IMR-90 (cell line): ENCODE measurements around the gene RNPEP. TPM values are rescaled to one million over a fixed set of nuclear protein-coding genes. Genes with fewer than 3 reads are reported as not detected.

Source experiments
- ATAC-seq: fragments of 200-7000 bp; cut with Tn5 transposase; 2 replicates; pipeline ENCODE4 v1.9.1; 2020; ENCODE audit warnings: low read depth, mild to moderate bottlenecking, moderate library complexity
- BruUV-seq: library from RNA; stranded (reverse); fragments of 400-500 nt; replicated peaks from 2 replicates; lab custom pipeline; 2021; lab: Mats Ljungman, UMichigan
- CTCF ChIA-PET: fragments of 300-600 bp; formaldehyde crosslinking; extraction: SDS; loops from one replicate; lab custom pipeline; 2021; ENCODE audit warnings: antibody characterized with exemption; lab: Yijun Ruan, JAX
- POLR2A ChIA-PET: fragments of 300-600 bp; sonication (Branson Sonifier 250); formaldehyde crosslinking; loops from one replicate; lab custom pipeline; 2022; ENCODE audit warnings: antibody characterized with exemption; ENCODE audit not compliant: unreplicated experiment; lab: Charles Lee
- DNase-seq: peaks from one replicate; pipeline ENCODE4 v3.0.0; 2013
- H2AFZ ChIP-seq: replicated peaks from 2 replicates; pipeline ENCODE3; 2013; ENCODE audit warnings: low read length, mild to moderate bottlenecking; ENCODE audit not compliant: poor library complexity
- H2AK5ac ChIP-seq: 2 replicates; pipeline ENCODE4 v1.6.1; 2013; ENCODE audit warnings: low read depth, low read length, inconsistent platforms
- H2AK9ac ChIP-seq: replicated peaks from 2 replicates; pipeline ENCODE3; 2013; ENCODE audit warnings: mild to moderate bottlenecking, low read depth, low read length, moderate library complexity; ENCODE audit not compliant: poor library complexity
- H2BK120ac ChIP-seq: 2 replicates; pipeline ENCODE4 v1.6.1; 2013; ENCODE audit warnings: low read depth, low read length, inconsistent platforms
- H2BK15ac ChIP-seq: 3 replicates; pipeline ENCODE4 v1.6.1; 2013; ENCODE audit warnings: low read depth, low read length, inconsistent platforms
- H2BK20ac ChIP-seq: 2 replicates; pipeline ENCODE4 v1.6.1; 2013; ENCODE audit warnings: low read depth, mild to moderate bottlenecking, inconsistent platforms, low read length, moderate library complexity
- H2BK5ac ChIP-seq: 2 replicates; pipeline ENCODE4 v1.6.1; 2013; ENCODE audit warnings: mild to moderate bottlenecking, low read depth, low read length, inconsistent platforms; ENCODE audit not compliant: poor library complexity, severe bottlenecking
- H3K14ac ChIP-seq: replicated peaks from 2 replicates; pipeline ENCODE4 v1.6.1; 2013; ENCODE audit warnings: low read depth, low read length, inconsistent platforms
- H3K18ac ChIP-seq: 2 replicates; pipeline ENCODE4 v1.6.1; 2013; ENCODE audit warnings: low read depth, low read length, control low read depth
- H3K23ac ChIP-seq: 2 replicates; pipeline ENCODE4 v1.6.1; 2013; ENCODE audit warnings: low read depth, low read length, inconsistent platforms
- H3K27ac ChIP-seq: 2 replicates; pipeline ENCODE4 v1.5.1; 2013; ENCODE audit warnings: mild to moderate bottlenecking, control low read depth, low read length; ENCODE audit not compliant: insufficient read depth
- H3K27me3 ChIP-seq: 2 replicates; pipeline ENCODE4 v1.6.1; 2013; ENCODE audit warnings: low read length; ENCODE audit not compliant: control insufficient read depth, insufficient read depth
- H3K36me3 ChIP-seq: 2 replicates; pipeline ENCODE4 v1.6.1; 2013; ENCODE audit warnings: low read length, mixed read lengths; ENCODE audit not compliant: control insufficient read depth, insufficient read depth
- H3K4ac ChIP-seq: 2 replicates; pipeline ENCODE4 v1.6.1; 2013; ENCODE audit warnings: low read depth, low read length, inconsistent platforms
- H3K4me1 ChIP-seq: 2 replicates; pipeline ENCODE4 v1.6.1; 2013; ENCODE audit warnings: low read length, mixed read lengths; ENCODE audit not compliant: control insufficient read depth, insufficient read depth
- H3K4me2 ChIP-seq: 2 replicates; pipeline ENCODE4 v1.6.1; 2013; ENCODE audit warnings: low read depth, mild to moderate bottlenecking, control low read depth, low read length, moderate library complexity
- H3K4me3 ChIP-seq: 2 replicates; pipeline ENCODE4 v1.5.1; 2013; ENCODE audit warnings: low read depth, mild to moderate bottlenecking, control low read depth, low read length, moderate library complexity; ENCODE audit not compliant: insufficient read depth
- H3K56ac ChIP-seq: 2 replicates; pipeline ENCODE4 v1.6.1; 2013; ENCODE audit warnings: low read length, inconsistent platforms; ENCODE audit not compliant: insufficient read depth; ENCODE audit errors: extremely low read depth
- H3K79me1 ChIP-seq, 2 experiments: 2 replicates each; pipeline ENCODE4 v1.6.1; 2013; ENCODE audit warnings: low read length in 2 of 2, inconsistent platforms in 1 of 2, low read depth in 1 of 2
- H3K9ac ChIP-seq: 2 replicates; pipeline ENCODE4 v1.6.1; 2013; ENCODE audit warnings: low read depth, low read length, control low read depth
- H3K9me1 ChIP-seq: 2 replicates; pipeline ENCODE4 v1.6.1; 2013; ENCODE audit warnings: low read length, inconsistent platforms; ENCODE audit not compliant: insufficient read depth
- H3K9me3 ChIP-seq: 2 replicates; pipeline ENCODE4 v1.6.1; 2013; ENCODE audit warnings: low read length; ENCODE audit not compliant: control insufficient read depth, insufficient read depth
- H4K20me1 ChIP-seq: 2 replicates; pipeline ENCODE4 v1.6.1; 2013; ENCODE audit warnings: low read length, inconsistent platforms; ENCODE audit not compliant: insufficient read depth
- H4K5ac ChIP-seq: 2 replicates; pipeline ENCODE4 v1.6.1; 2013; ENCODE audit warnings: mild to moderate bottlenecking, low read depth, low read length, control low read depth
- H4K8ac ChIP-seq, 2 experiments: 2 replicates each; pipeline ENCODE4 v1.6.1; 2013; ENCODE audit warnings: low read depth in 2 of 2, low read length in 2 of 2, control low read depth in 1 of 2, inconsistent platforms in 1 of 2
- H4K91ac ChIP-seq: 2 replicates; pipeline ENCODE4 v1.6.1; 2013; ENCODE audit warnings: low read depth, low read length, inconsistent platforms; ENCODE audit not compliant: insufficient read depth
- BHLHE40 ChIP-seq: fragments of 150-350 bp; IDR thresholded peaks from 2 replicates; pipeline ENCODE4 v1.6.1; 2016; ENCODE audit warnings: mild to moderate bottlenecking, low read depth, low read length
- CHD1 ChIP-seq: IDR thresholded peaks from 2 replicates; pipeline ENCODE4 v1.6.1; 2012; ENCODE audit warnings: low read depth, low read length, improper control_type of control experiment
- MAFK ChIP-seq: IDR thresholded peaks from 2 replicates; pipeline ENCODE4 v1.6.1; 2012; ENCODE audit warnings: low read depth, low read length, improper control_type of control experiment
- MXI1 ChIP-seq: IDR thresholded peaks from 2 replicates; pipeline ENCODE4 v1.6.1; 2012; ENCODE audit warnings: low read depth, mild to moderate bottlenecking, low read length, moderate library complexity, borderline replicate concordance
- NFE2L2 ChIP-seq: fragments of 150-350 bp; IDR thresholded peaks from 2 replicates; pipeline ENCODE4 v1.6.1; 2016; ENCODE audit warnings: low read depth, mild to moderate bottlenecking, low read length
- RFX5 ChIP-seq: IDR thresholded peaks from 2 replicates; pipeline ENCODE4 v1.8.0; 2012; ENCODE audit warnings: low read depth, mild to moderate bottlenecking, low read length, moderate library complexity
- WGBS, 2 experiments: methylation state at CpG; one replicate each; pipeline versions ENCODE4 v1.1.5 to v1.1.7; 2013; ENCODE audit warnings: missing lambda C conversion rate in 2 of 2; ENCODE audit not compliant: insufficient read length in 1 of 2; ENCODE audit errors: extremely low coverage in 2 of 2; 5-methylcytosine and 5-hydroxymethylcytosine counted together
- dilution Hi-C: fragments of 300-500 bp; cut with HindIII; formaldehyde crosslinking; loops from one replicate; pipeline ENCODE4 v1.14.3; 2018; ENCODE audit warnings: low sequenced_read_pairs; ENCODE audit not compliant: unreplicated experiment
- in situ Hi-C: fragments of 300-500 bp; cut with MboI; formaldehyde crosslinking; loops from 3 replicates; pipeline ENCODE4 v1.14.3; 2019; ENCODE audit warnings: low sequenced_read_pairs, inconsistent platforms, mixed read lengths
- intact Hi-C: fragments of 100-400 bp; cut with micrococcal nuclease; formaldehyde crosslinking; loops from 2 replicates; pipeline ENCODE4 v1.10.0; 2022
- polyA plus RNA-seq, 3 experiments: library from polyadenylated mRNA; depleted of rRNA; stranded (reverse); fragments of >200 nt; gene quantifications; 2 replicates each; pipeline ENCODE4 v1.2.3, GENCODE V29; 2012; ENCODE audit warnings: low replicate concordance in 1 of 3
- total RNA-seq: library from RNA; depleted of rRNA; stranded (reverse); fragments of >200 nt; gene quantifications from 2 replicates; pipeline ENCODE4 v1.2.3, GENCODE V29; 2012
- TF ChIP-seq, protein P1 (sequence below): fragments of 150-350 bp; IDR thresholded peaks from 2 replicates; pipeline ENCODE4 v1.6.1; 2016; ENCODE audit warnings: low read depth, mild to moderate bottlenecking, low read length, moderate library complexity, borderline replicate concordance

Gene RNPEP
- total and polyA plus RNA-seq, 2 of the 4 experiments (the other 2 are of a cell fraction) = 49.8 to 75.4 TPM

DNA sequence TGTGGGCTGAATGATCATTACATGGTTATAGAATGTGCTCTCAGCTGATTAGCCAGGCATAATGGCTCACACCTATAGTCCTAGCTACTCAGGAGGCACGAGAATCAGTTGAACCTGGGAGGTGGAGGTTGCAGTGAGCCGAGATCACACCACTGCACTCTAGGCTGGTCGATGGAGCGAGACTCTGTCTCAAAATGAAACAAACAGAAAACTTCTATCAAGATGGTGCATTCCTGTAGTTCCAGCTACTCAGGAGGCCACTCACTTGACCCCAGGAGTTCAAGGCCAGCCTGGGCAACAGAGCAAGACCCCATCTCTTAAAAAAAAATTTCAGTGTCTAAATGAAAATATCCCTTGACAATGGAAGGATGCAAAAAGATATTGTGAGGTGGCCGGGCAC is 16.3 kb upstream of the RNPEP start:
- Histone ChIP-seq H3K4ac (no peak overlapping the region), H3K56ac (no peak overlapping the region), H4K20me1 (0 out of 2 replicates have a peak, but pooled peaks cover 3% of the 10 kb centered on the region), H2AK9ac (no peak overlapping the region), H4K8ac (no peak overlapping the region), H3K4me1 (no peaks in the 10 kb centered on the region; the same call in 1 of the 2 replicates), H3K27me3 (no peaks in the 10 kb centered on the region), H3K9me3 (no peaks in the 10 kb centered on the region), H3K9ac (no peak overlapping the region), H2BK120ac (no peak overlapping the region), H3K36me3 (peaks cover 50% of the 10 kb centered on the region), H4K5ac (no peak overlapping the region), H3K4me3 (no peak overlapping the region), H3K27ac (no peak overlapping the region), H3K18ac (no peak overlapping the region), H3K14ac (no peak overlapping the region), H3K9me1 (no peaks in the 10 kb centered on the region), H3K23ac (no peak overlapping the region), H2AK5ac (no peak overlapping the region), H4K91ac (no peak overlapping the region), H3K79me1 (peaks cover 17 to 28% of the 10 kb centered on the region in 2 experiments), H2AFZ (no peak overlapping the region), H3K4me2 (no peak overlapping the region), H2BK20ac (no peak overlapping the region), H2BK15ac (no peak overlapping the region), H2BK5ac (no peak overlapping the region)
- WGBS, 2 experiments = 100% methylated on average over 1 of the region's 5 CpGs; no CpG with 5 or more reads in 1 of the 2 experiments
- BruUV-seq = no TSS peak
- ChIA-PET POLR2A (no interaction called here), CTCF (interaction anchor here (0.6 to 2.2 kb wide), 2 partner anchors 46 to 70 kb away, joined by 3 to 7 read pairs; no protein-coding TSS in a partner anchor)
- in situ Hi-C loops (loop anchor here (5.0 to 25.0 kb wide), 2 partner anchors 69 to 429 kb away; partner anchors contain the start of gene NAV1), dilution Hi-C loops (no loop called here), intact Hi-C loops (no loop called here)
- no peak for TF ChIP-seq BHLHE40
- TF ChIP-seq NFE2L2 = no peak
- TF ChIP-seq MAFK = no peak
- TF ChIP-seq RFX5 = no peak
- TF ChIP-seq MXI1 = no peak
- TF ChIP-seq, protein P1, sequence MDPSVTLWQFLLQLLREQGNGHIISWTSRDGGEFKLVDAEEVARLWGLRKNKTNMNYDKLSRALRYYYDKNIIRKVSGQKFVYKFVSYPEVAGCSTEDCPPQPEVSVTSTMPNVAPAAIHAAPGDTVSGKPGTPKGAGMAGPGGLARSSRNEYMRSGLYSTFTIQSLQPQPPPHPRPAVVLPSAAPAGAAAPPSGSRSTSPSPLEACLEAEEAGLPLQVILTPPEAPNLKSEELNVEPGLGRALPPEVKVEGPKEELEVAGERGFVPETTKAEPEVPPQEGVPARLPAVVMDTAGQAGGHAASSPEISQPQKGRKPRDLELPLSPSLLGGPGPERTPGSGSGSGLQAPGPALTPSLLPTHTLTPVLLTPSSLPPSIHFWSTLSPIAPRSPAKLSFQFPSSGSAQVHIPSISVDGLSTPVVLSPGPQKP = no peak
- TF ChIP-seq CHD1 = no peak
- ATAC-seq (no peak), DNase-seq (no peak)
